ENCODE data around the gene HIBADH.

Gene HIBADH

GRCh38 chr7:27607210-27607606 is 55.5 kb downstream of the HIBADH start:
- TF ChIP-seq GATA2 (IDR thresholded peaks at IDR 0.05; ENCODE audit: low read depth, low read length): no peak
- no peak for TF ChIP-seq GATA3 (IDR thresholded peaks at IDR 0.05; ENCODE audit: low read depth, low read length)

GRCh38 chr7:27606270-27607209 is 56.1 kb downstream of the HIBADH start:
- no peak for TF ChIP-seq GATA3 (IDR thresholded peaks at IDR 0.05; ENCODE audit: low read depth, low read length)
- no peak for TF ChIP-seq GATA2 (IDR thresholded peaks at IDR 0.05; ENCODE audit: low read depth, low read length)

GRCh38 chr7:27605689-27606269 is 56.9 kb downstream of the HIBADH start:
- no peak for TF ChIP-seq GATA3 (IDR thresholded peaks at IDR 0.05; ENCODE audit: low read depth, low read length)

GRCh38 chr7:27605283-27605682 is 57.4 kb downstream of the HIBADH start:
- TF ChIP-seq GATA2 (IDR thresholded peaks at IDR 0.05; ENCODE audit: low read depth, low read length) (no peak), GATA3 (IDR thresholded peaks at IDR 0.05; ENCODE audit: low read depth, low read length) (no peak)

GRCh38 chr7:27603813-27604212 is 58.9 kb downstream of the HIBADH start:
- TF ChIP-seq GATA2 (IDR thresholded peaks at IDR 0.05; ENCODE audit: low read depth, low read length) (no peak), GATA3 (IDR thresholded peaks at IDR 0.05; ENCODE audit: low read depth, low read length) (no peak)

- no peak for TF ChIP-seq GATA2 (IDR thresholded peaks at IDR 0.05; ENCODE audit: low read depth, low read length)
- TF ChIP-seq GATA3 (IDR thresholded peaks at IDR 0.05; ENCODE audit: low read depth, low read length): no peak
Observed at GRCh38 chr7:27602766-27603165, 59.9 kb downstream of the HIBADH start.

GRCh38 chr7:27601217-27601616 is 61.5 kb downstream of the HIBADH start:
- TF ChIP-seq GATA2 (IDR thresholded peaks at IDR 0.05; ENCODE audit: low read depth, low read length) (no peak), GATA3 (IDR thresholded peaks at IDR 0.05; ENCODE audit: low read depth, low read length) (no peak)

- TF ChIP-seq GATA3 (IDR thresholded peaks at IDR 0.05; ENCODE audit: low read depth, low read length): no peak
- TF ChIP-seq GATA2 (IDR thresholded peaks at IDR 0.05; ENCODE audit: low read depth, low read length): no peak
Observed at GRCh38 chr7:27600247-27600646, 62.4 kb downstream of the HIBADH start.

GRCh38 chr7:27595009-27595408 is 67.7 kb downstream of the HIBADH start:
- TF ChIP-seq GATA3 (IDR thresholded peaks at IDR 0.05; ENCODE audit: low read depth, low read length): no peak
- TF ChIP-seq GATA2 (IDR thresholded peaks at IDR 0.05; ENCODE audit: low read depth, low read length): no peak

- TF ChIP-seq GATA2 (IDR thresholded peaks at IDR 0.05; ENCODE audit: low read depth, low read length) (no peak), GATA3 (IDR thresholded peaks at IDR 0.05; ENCODE audit: low read depth, low read length) (no peak)
Observed at GRCh38 chr7:27593226-27593625, 69.5 kb downstream of the HIBADH start.

- no peak for TF ChIP-seq GATA2 (IDR thresholded peaks at IDR 0.05; ENCODE audit: low read depth, low read length)
- peak; percentile 48; the same call in 1 of the 2 replicates for TF ChIP-seq GATA3 (IDR thresholded peaks at IDR 0.05; ENCODE audit: low read depth, low read length)
Observed at GRCh38 chr7:27590416-27590815, 72.3 kb downstream of the HIBADH start.

- TF ChIP-seq GATA3 (IDR thresholded peaks at IDR 0.05; ENCODE audit: low read depth, low read length) (no peak), GATA2 (IDR thresholded peaks at IDR 0.05; ENCODE audit: low read depth, low read length) (no peak)
Observed at GRCh38 chr7:27587429-27587828, 75.3 kb downstream of the HIBADH start.

- TF ChIP-seq GATA3 (IDR thresholded peaks at IDR 0.05; ENCODE audit: low read depth, low read length) (no peak), GATA2 (IDR thresholded peaks at IDR 0.05; ENCODE audit: low read depth, low read length) (no peak)
Observed at GRCh38 chr7:27586825-27587224, 75.9 kb downstream of the HIBADH start.

GRCh38 chr7:27585781-27586447 is 76.8 kb downstream of the HIBADH start:
- no peak for TF ChIP-seq GATA2 (IDR thresholded peaks at IDR 0.05; ENCODE audit: low read depth, low read length)
- TF ChIP-seq GATA3 (IDR thresholded peaks at IDR 0.05; ENCODE audit: low read depth, low read length): no peak
